Skeletal muscle satellite cell (primary cell): ENCODE data around the gene BAZ2B.
"Not testable (repeated sequence)": the region's sequence is repeated elsewhere in the genome, so short reads cannot be mapped to it uniquely, and the experiment has no call there.

ENCODE experiments used
- H3K27me3 ChIP-seq: 2 replicates; pipeline ENCODE4 v1.7.0; 2013; ENCODE audit warnings: low read length; ENCODE audit not compliant: control insufficient read depth, insufficient read depth
- H3K36me3 ChIP-seq: 2 replicates; pipeline ENCODE4 v1.7.0; 2013; ENCODE audit warnings: mild to moderate bottlenecking, control low read depth, low read length; ENCODE audit not compliant: insufficient read depth
- H3K4me1 ChIP-seq: 2 replicates; pipeline ENCODE4 v1.7.0; 2013; ENCODE audit warnings: low read length; ENCODE audit not compliant: control insufficient read depth, insufficient read depth
- H3K4me2 ChIP-seq: 2 replicates; pipeline ENCODE4 v1.7.0; 2013; ENCODE audit warnings: mild to moderate bottlenecking, low read length
- H3K4me3 ChIP-seq: 2 replicates; pipeline ENCODE4 v1.7.0; 2013; ENCODE audit warnings: low read length
- H3K9ac ChIP-seq: 2 replicates; pipeline ENCODE4 v1.7.0; 2013; ENCODE audit warnings: mild to moderate bottlenecking, low read depth, low read length, moderate library complexity
- H3K9me3 ChIP-seq: replicated peaks from 2 replicates; pipeline ENCODE4 v1.7.0; 2013; ENCODE audit warnings: mild to moderate bottlenecking, control low read depth, low read length

The BAZ2B gene

DNA sequence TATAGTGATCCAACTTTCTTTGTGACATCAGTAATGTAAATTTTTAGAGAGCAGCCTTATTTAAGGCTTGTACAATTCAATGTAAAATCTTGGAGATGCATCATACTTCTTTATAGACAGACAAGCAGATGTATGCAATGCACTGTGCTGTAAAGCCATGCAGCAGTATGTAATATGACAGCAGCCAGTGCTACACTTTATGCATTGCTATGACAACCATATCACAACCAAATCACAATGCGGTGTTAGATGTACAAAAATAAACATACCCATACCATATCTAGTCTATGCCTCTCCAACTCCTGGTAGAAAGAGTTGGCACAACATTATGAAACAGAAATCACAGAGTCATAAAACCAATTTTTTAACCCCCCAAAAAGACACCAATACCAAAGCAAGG is 219.5 kb downstream of the BAZ2B start:
- no peak overlapping the region for H3K4me2 ChIP-seq
- no peaks in the 10 kb centered on the region for H3K4me1 ChIP-seq
- H3K36me3 ChIP-seq: no peaks in the 10 kb centered on the region
- no peak overlapping the region for H3K9ac ChIP-seq
- H3K27me3 ChIP-seq: no peaks in the 10 kb centered on the region
- no peak overlapping the region for H3K4me3 ChIP-seq
- H3K9me3 ChIP-seq: no peaks in the 10 kb centered on the region

DNA sequence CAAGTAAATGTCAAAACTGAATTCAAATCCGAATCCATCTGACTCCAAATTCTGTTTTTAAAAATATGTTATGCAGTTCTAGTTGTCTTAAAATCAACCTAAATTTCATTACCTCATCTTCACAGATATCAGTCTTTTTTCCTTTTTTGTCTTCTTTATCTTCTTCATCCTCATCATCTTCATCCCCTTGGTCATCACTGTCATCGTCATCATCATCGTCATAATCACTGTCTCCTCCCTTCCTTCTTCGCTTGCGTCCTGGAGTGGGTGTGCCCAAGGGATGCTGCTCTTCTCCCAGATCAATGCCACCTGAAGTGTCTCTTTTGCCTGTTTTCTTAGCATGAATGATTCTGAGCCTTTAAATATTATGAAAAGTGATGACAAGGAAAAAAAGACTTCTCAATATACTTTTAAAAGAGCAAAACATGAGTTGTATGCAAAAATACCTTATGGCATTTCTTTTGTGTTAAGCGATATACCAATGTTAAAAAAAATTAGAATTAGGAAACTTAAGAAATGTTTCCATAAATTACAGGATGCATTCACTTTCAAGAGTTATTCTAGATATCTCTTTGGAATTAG is 233.8 kb downstream of the BAZ2B start:
- Histone ChIP-seq H3K4me3 (no peak overlapping the region), H3K4me2 (no peak overlapping the region), H3K9ac (no peak overlapping the region), H3K36me3 (peaks cover 5% of the 10 kb centered on the region), H3K27me3 (no peaks in the 10 kb centered on the region), H3K9me3 (no peaks in the 10 kb centered on the region), H3K4me1 (no peaks in the 10 kb centered on the region)

DNA sequence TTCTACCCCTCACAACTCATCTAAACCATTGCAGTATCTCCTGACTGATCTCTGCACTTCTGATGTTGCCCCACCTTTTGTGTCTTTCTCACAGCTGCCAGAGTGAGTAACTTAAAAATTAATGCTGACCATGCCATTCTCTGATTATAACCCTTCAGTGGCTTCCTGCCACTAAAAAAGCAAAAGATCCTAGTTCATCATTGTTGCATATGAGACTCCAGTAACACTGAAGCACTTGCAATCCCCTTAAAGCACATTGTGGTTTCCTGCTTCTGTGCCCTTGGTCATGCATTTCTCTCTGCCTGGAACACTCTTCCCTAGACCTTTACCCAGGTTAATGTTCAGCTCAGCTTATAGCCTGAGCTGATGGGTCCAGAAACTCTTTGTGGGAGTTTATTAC is 234.8 kb downstream of the BAZ2B start:
- no peak overlapping the region for H3K4me2 ChIP-seq
- H3K9ac ChIP-seq: no peak overlapping the region
- no peaks in the 10 kb centered on the region for H3K9me3 ChIP-seq
- H3K27me3 ChIP-seq: no peaks in the 10 kb centered on the region
- no peaks in the 10 kb centered on the region for H3K4me1 ChIP-seq
- peaks cover 5% of the 10 kb centered on the region for H3K36me3 ChIP-seq
- no peak overlapping the region for H3K4me3 ChIP-seq

DNA sequence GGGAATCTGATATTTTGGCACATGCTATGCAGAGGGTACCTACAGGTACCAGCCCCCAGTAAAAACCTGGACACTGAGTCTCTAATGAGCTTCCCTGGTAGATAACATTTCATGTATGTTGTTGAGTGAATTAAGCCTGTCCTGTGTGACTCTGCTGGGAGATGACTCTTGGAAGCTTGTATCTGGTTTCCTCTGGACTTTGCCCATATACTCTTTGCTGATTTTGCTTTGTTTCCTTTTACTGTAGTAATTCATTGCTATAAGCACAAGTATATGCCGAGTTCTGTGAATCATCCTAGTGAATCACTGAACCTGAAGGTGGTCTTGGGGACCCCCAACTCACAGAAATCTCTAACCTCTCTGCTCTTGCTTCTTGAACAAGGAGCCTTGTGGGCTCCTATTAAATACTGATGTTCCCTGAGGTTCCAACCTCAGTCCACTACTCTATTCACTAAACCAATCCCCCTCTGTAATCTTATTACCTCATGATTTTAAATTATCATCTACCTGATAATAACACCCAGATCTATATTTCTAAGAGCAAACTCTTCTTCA is 235.6 kb downstream of the BAZ2B start:
- peaks cover 2% of the 10 kb centered on the region for H3K36me3 ChIP-seq
- no peaks in the 10 kb centered on the region for H3K27me3 ChIP-seq
- H3K9me3 ChIP-seq: no peaks in the 10 kb centered on the region
- no peak overlapping the region for H3K4me3 ChIP-seq
- no peak overlapping the region for H3K4me2 ChIP-seq
- H3K9ac ChIP-seq: no peak overlapping the region
- no peaks in the 10 kb centered on the region for H3K4me1 ChIP-seq

DNA sequence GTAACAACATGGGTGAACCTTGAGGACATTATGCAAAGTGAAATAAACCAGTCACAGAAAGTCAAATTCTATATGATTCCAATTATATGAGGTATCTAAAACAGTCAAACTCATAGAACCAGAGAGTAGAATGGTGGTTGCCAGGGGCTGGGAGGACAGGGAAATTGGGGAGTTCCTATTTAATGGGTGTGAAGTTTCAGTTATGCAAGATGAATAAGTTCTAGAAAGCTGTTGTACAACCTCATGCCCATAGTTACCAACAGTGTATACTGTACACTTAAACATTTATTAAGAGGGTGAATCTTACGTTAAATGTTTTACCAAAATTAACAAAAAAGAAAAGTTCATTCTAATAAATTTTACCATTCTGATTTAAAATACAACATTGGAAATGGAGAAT is 237.2 kb downstream of the BAZ2B start:
- Histone ChIP-seq H3K4me3 (no peak overlapping the region), H3K9ac (no peak overlapping the region), H3K4me2 (no peak overlapping the region), H3K27me3 (no peaks in the 10 kb centered on the region), H3K36me3 (no peaks in the 10 kb centered on the region), H3K9me3 (no peaks in the 10 kb centered on the region), H3K4me1 (no peaks in the 10 kb centered on the region)

DNA sequence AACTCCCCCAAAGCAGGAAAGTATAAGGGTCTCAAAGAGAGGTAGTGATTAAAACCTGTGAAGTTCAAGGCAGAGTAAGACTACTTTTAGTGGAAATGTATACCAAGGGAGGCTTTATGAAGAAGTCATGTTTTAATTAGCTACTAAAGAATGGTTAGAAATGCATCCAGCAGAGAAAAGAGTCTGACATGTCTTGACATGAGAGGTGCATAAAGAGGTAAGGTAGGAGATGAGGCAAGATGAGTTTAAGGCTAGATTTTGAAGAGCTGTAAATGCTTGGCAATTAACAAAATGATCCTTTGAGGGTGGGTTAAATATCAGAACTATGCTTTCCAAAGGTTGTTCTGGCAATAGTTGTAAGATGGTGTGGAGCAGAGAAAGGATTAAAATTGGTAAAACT is 241.1 kb downstream of the BAZ2B start:
- no peaks in the 10 kb centered on the region for H3K9me3 ChIP-seq
- no peak overlapping the region for H3K4me2 ChIP-seq
- peaks cover 11% of the 10 kb centered on the region for H3K36me3 ChIP-seq
- H3K4me3 ChIP-seq: no peak overlapping the region
- no peaks in the 10 kb centered on the region for H3K27me3 ChIP-seq
- no peaks in the 10 kb centered on the region for H3K4me1 ChIP-seq
- no peak overlapping the region for H3K9ac ChIP-seq

DNA sequence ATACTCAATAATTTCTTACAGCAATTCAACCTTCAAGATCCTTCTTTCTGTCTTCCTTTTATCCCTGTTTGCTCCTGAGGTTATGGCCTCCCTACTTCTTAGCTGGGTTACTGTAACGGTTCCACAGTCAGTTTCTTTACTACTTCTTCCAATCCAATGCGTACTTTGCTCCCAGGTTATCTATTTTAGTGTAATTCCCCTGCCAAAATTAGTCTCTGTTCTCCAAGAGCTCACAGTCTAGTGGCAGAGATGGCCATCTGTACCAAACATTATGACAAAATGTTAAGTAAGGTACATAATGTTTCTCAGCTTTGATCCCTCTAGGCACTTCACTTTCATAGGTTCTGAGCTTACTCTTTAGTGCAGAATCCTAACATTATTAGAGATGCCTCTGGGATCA is 244.8 kb downstream of the BAZ2B start:
- H3K9ac ChIP-seq: no peak overlapping the region
- peaks cover 11% of the 10 kb centered on the region for H3K36me3 ChIP-seq
- no peak overlapping the region for H3K4me3 ChIP-seq
- H3K4me2 ChIP-seq: no peak overlapping the region
- H3K4me1 ChIP-seq: no peaks in the 10 kb centered on the region
- H3K27me3 ChIP-seq: no peaks in the 10 kb centered on the region
- no peaks in the 10 kb centered on the region for H3K9me3 ChIP-seq

DNA sequence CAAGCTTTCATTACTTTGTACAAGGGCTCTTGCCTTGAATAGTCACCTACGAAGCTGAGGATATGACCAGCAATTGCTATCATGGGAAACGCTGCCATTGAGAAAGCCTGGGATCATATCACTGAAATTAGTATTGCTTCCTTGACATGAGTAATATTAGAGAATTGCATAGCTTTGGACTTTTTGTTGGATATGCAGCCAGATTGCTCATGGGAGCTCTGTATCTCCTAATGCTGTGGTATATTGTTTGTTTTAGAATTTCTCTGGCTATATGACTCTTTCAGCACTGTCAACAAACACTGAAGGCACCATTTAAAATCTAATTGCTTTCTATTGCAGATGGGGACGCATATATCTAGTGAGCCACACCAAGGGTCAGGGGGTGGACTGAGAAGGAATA is 249.8 kb downstream of the BAZ2B start:
- H3K36me3 ChIP-seq: no peaks in the 10 kb centered on the region
- no peaks in the 10 kb centered on the region for H3K9me3 ChIP-seq
- H3K27me3 ChIP-seq: no peaks in the 10 kb centered on the region
- H3K4me1 ChIP-seq: no peaks in the 10 kb centered on the region
- no peak overlapping the region for H3K9ac ChIP-seq
- no peak overlapping the region for H3K4me3 ChIP-seq
- H3K4me2 ChIP-seq: no peak overlapping the region

DNA sequence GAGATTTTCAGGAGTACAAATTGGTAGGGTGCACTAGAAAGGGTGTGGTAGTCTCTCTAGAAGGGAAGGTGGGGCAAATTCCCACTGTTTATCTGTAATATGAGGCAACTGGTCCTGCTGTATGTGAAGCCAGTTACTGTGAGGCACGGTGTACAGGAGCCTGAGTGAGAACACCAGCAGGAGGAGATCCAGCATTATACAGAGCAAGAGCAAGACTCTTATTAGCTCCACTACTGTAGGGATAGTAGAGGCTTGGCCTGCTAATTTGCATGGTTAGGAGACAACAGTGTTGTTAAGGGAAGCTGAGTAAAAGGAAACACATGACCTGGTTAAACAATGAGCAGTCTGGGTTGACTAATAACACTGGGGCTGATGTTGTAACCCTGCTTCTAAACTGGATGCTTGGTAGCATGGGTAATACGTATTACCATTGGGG is 253.5 kb downstream of the BAZ2B start:
- H3K9ac ChIP-seq: no peak overlapping the region
- no peak overlapping the region for H3K4me3 ChIP-seq

DNA sequence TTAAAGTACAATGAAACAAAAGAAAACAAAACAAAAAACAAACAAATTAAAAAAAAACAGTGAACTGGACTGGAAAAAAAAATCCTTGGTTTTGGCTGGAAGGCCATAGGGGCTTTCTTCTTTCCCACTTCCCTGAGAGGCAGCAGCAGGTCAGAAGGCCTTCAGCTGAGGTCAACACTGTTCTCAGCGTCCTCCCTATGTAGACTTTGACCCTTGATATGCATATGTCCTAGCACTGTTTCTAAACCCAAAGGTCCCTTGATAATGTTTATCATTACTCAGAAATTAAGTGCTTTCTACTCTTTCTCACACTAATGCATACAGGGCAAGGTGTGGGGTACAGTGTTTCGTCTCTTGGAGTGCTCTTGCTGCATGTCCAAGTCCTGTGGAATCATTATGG is 254.3 kb downstream of the BAZ2B start:
- Histone ChIP-seq H3K9me3 (no peaks in the 10 kb centered on the region), H3K4me2 (no peak overlapping the region), H3K9ac (no peak overlapping the region), H3K4me1 (no peaks in the 10 kb centered on the region), H3K36me3 (no peaks in the 10 kb centered on the region), H3K4me3 (no peak overlapping the region), H3K27me3 (no peaks in the 10 kb centered on the region)

More for the DNA sequence above, 253.5 kb downstream of the BAZ2B start:
- Histone ChIP-seq H3K4me1 (no peaks in the 10 kb centered on the region), H3K27me3 (no peaks in the 10 kb centered on the region), H3K4me2 (no peak overlapping the region), H3K9me3 (no peaks in the 10 kb centered on the region), H3K36me3 (no peaks in the 10 kb centered on the region)

DNA sequence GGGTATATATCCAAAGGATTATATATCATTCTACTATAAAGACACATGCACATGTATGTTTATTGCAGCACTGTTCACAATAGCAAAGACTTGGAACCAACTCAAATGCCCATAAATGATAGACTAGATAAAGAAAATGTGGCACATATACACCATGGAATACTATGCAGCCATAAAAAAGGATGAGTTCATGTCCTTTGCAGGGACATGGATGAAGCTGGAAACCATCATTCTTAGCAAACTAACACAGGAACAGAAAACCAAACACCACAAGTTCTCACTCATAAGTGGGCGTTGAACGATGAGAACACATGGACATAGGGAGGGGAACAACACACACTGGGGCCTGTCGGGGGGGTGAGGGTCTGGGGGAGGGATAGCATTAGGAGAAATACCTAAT is 254.7 kb downstream of the BAZ2B start:
- H3K4me1 ChIP-seq, H3K9ac ChIP-seq, H3K36me3 ChIP-seq, H3K27me3 ChIP-seq, H3K4me2 ChIP-seq, H3K9me3 ChIP-seq, H3K4me3 ChIP-seq: not testable (repeated sequence)

DNA sequence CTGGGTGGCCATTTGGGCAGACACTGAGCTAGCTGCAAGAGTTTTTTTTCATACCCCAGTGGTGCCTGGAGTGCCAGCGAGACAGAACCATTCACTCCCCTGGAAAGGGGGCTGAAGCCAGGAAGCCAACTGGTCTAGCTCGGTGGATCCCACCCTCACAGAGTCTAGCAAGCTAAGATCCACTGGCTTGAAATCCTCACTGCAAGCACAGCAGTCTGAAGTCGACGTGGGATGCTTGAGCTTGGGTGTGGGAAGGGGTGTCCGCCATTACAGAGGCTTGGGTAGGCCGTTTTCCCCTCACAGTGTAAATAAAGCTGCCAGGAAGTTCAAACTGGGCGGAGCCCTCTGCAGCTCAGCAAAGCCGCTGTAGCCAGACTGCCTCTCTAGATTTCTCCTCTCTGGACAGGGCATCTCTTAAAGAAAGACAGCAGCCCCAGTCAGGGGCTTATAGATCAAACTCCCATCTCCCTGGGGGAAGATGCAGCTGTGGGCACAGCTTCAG is 260.2 kb downstream of the BAZ2B start:
- Histone ChIP-seq H3K4me2 (no peak overlapping the region), H3K9me3 (no peaks in the 10 kb centered on the region), H3K27me3 (no peaks in the 10 kb centered on the region), H3K36me3 (no peaks in the 10 kb centered on the region), H3K4me1 (no peaks in the 10 kb centered on the region), H3K9ac (no peak overlapping the region), H3K4me3 (no peak overlapping the region)
